H1 (cell line): ENCODE measurements around the gene PMEPA1. TPM values are rescaled to one million over a fixed set of nuclear protein-coding genes. Genes with fewer than 3 reads are reported as not detected.

Experiments used
- CTCF ChIA-PET: fragments of 300-600 bp; sonication (Branson Sonifier 250); formaldehyde crosslinking; loops from one replicate; lab custom pipeline; 2021; ENCODE audit not compliant: partially characterized antibody; lab: Charles Lee
- POLR2A ChIA-PET: fragments of 300-600 bp; sonication (Branson Sonifier 250); formaldehyde crosslinking; loops from one replicate; lab custom pipeline; 2021; ENCODE audit warnings: inconsistent platforms; ENCODE audit not compliant: partially characterized antibody; lab: Charles Lee
- DNase-seq, 2 experiments: peaks; one replicate each; pipeline versions ENCODE4 v3.0.0 to v3.0.0-alpha.2; 2010 to 2022; ENCODE audit warnings: low spot score in 2 of 2, low read depth in 1 of 2, mixed read lengths in 1 of 2
- FAIRE-seq: peaks from 2 replicates; lab custom pipeline; 2011; peaks lifted over from hg19 to GRCh38; lab: Jason Lieb, UNC
- H2AFZ ChIP-seq: 2 replicates; pipeline ENCODE4 v1.8.1; 2012; ENCODE audit warnings: low read length, inconsistent platforms
- H2AK5ac ChIP-seq: 2 replicates; pipeline ENCODE4 v1.6.1; 2013; ENCODE audit warnings: low read depth, low read length
- H2BK120ac ChIP-seq: replicated peaks from 2 replicates; pipeline ENCODE3; 2013; ENCODE audit warnings: low read depth, low read length, inconsistent platforms
- H2BK12ac ChIP-seq: 2 replicates; pipeline ENCODE4 v1.6.1; 2013; ENCODE audit warnings: low read depth, low read length
- H2BK15ac ChIP-seq: 2 replicates; pipeline ENCODE4 v1.6.1; 2013; ENCODE audit warnings: low read length
- H2BK20ac ChIP-seq: 2 replicates; pipeline ENCODE4 v1.6.1; 2013; ENCODE audit warnings: low read length
- H2BK5ac ChIP-seq: 2 replicates; pipeline ENCODE4 v1.6.1; 2013; ENCODE audit warnings: low read depth, low read length
- H3K14ac ChIP-seq: 2 replicates; pipeline ENCODE4 v1.6.1; 2013; ENCODE audit warnings: inconsistent platforms; ENCODE audit not compliant: insufficient read length
- H3K18ac ChIP-seq: 2 replicates; pipeline ENCODE4 v1.6.1; 2013; ENCODE audit warnings: low read length; ENCODE audit errors: extremely low read depth
- H3K23ac ChIP-seq: 2 replicates; pipeline ENCODE4 v1.6.1; 2013; ENCODE audit warnings: inconsistent platforms; ENCODE audit not compliant: insufficient read length
- H3K23me2 ChIP-seq: 2 replicates; pipeline ENCODE4 v1.6.1; 2013; ENCODE audit warnings: low read depth, low read length
- H3K27ac ChIP-seq: 2 replicates; pipeline ENCODE4 v1.6.1; 2011; ENCODE audit warnings: low read depth, low read length, inconsistent platforms
- H3K27me3 ChIP-seq, 4 experiments: replicated peaks in 1 of 4; 1 replicate in 1 of 4; 2 replicates in 3 of 4; pipeline versions ENCODE4 v1.6.1 to v1.8.1; 2011 to 2013; ENCODE audit warnings: low read length in 3 of 4, mild to moderate bottlenecking in 3 of 4, inconsistent platforms in 2 of 4, mixed read lengths in 2 of 4, moderate library complexity in 1 of 4; ENCODE audit not compliant: control insufficient read depth in 3 of 4, insufficient read depth in 3 of 4; ENCODE audit errors: extremely low read depth in 1 of 4
- H3K36me3 ChIP-seq, 4 experiments: 2 replicates each; pipeline versions ENCODE4 v1.6.1 to v1.8.1; 2011 to 2013; ENCODE audit warnings: mild to moderate bottlenecking in 4 of 4, low read length in 3 of 4, moderate library complexity in 2 of 4, control low read depth in 1 of 4, inconsistent platforms in 1 of 4; ENCODE audit not compliant: insufficient read depth in 4 of 4, control insufficient read depth in 2 of 4
- H3K4ac ChIP-seq: replicated peaks from 2 replicates; pipeline ENCODE3; 2013; ENCODE audit warnings: low read length, low read depth, mixed read lengths, inconsistent platforms; ENCODE audit not compliant: insufficient read length
- H3K4me1 ChIP-seq, 4 experiments: replicated peaks in 1 of 4; 1 replicate in 1 of 4; 2 replicates in 3 of 4; pipeline versions ENCODE4 v1.6.1 to v1.8.1; 2011 to 2013; ENCODE audit warnings: low read length in 3 of 4, inconsistent platforms in 2 of 4, mixed read lengths in 1 of 4; ENCODE audit not compliant: insufficient read depth in 4 of 4, control insufficient read depth in 3 of 4
- H3K4me2 ChIP-seq, 2 experiments: 2 replicates each; pipeline versions ENCODE4 v1.6.1 to v1.8.1; 2011 to 2013; ENCODE audit warnings: low read depth in 2 of 2, low read length in 2 of 2, control low read depth in 1 of 2, inconsistent platforms in 1 of 2, mild to moderate bottlenecking in 1 of 2; ENCODE audit not compliant: insufficient read depth in 1 of 2
- H3K4me3 ChIP-seq, 4 experiments: fragments of 200-600, 300-600 bp in 1 of 4; sonication (generic), shearing (Covaris generic), sonication (Bioruptor Twin) in 1 of 4; 2 replicates each; pipeline versions ENCODE4 v1.5.1 to v1.8.1; 2011 to 2016; ENCODE audit warnings: low read length in 4 of 4, low read depth in 3 of 4, control low read depth in 2 of 4, inconsistent platforms in 2 of 4, mild to moderate bottlenecking in 2 of 4, mixed read lengths in 1 of 4, moderate library complexity in 1 of 4; ENCODE audit not compliant: insufficient read depth in 2 of 4; ENCODE audit errors: extremely low read depth in 1 of 4
- H3K56ac ChIP-seq: replicated peaks from 2 replicates; pipeline ENCODE3; 2013; ENCODE audit warnings: low read depth, mild to moderate bottlenecking, mixed read lengths, low read length, inconsistent platforms; ENCODE audit not compliant: insufficient read length
- H3K79me1 ChIP-seq: 2 replicates; pipeline ENCODE4 v1.6.1; 2013; ENCODE audit warnings: low read depth, low read length, control low read depth
- H3K79me2 ChIP-seq, 2 experiments: 2 replicates each; pipeline versions ENCODE4 v1.6.1 to v1.8.1; 2012 to 2013; ENCODE audit warnings: low read length in 2 of 2, mild to moderate bottlenecking in 2 of 2, inconsistent platforms in 1 of 2; ENCODE audit not compliant: insufficient read depth in 2 of 2, control insufficient read depth in 1 of 2
- H3K9ac ChIP-seq, 4 experiments: replicated peaks in 1 of 4; 1 replicate in 1 of 4; 2 replicates in 3 of 4; pipeline versions ENCODE4 v1.6.1 to v1.8.1; 2011 to 2013; ENCODE audit warnings: low read depth in 3 of 4, low read length in 3 of 4, control low read depth in 2 of 4, mild to moderate bottlenecking in 2 of 4, moderate library complexity in 2 of 4, inconsistent platforms in 1 of 4; ENCODE audit errors: extremely low read depth in 1 of 4
- H3K9me3 ChIP-seq, 2 experiments: 2 replicates each; pipeline versions ENCODE4 v1.6.1 to v1.8.1; 2012 to 2013; ENCODE audit warnings: mild to moderate bottlenecking in 2 of 2, moderate library complexity in 2 of 2, control low read depth in 1 of 2, inconsistent platforms in 1 of 2, low read depth in 1 of 2, low read length in 1 of 2, mixed read lengths in 1 of 2; ENCODE audit not compliant: insufficient read depth in 2 of 2
- H4K20me1 ChIP-seq, 2 experiments: replicated peaks in 1 of 2; 2 replicates each; pipeline versions ENCODE3 to v1.8.1; 2011 to 2013; ENCODE audit warnings: inconsistent platforms in 2 of 2, low read length in 2 of 2, mild to moderate bottlenecking in 1 of 2; ENCODE audit not compliant: insufficient read depth in 2 of 2, control insufficient read depth in 1 of 2
- H4K5ac ChIP-seq: 2 replicates; pipeline ENCODE4 v1.6.1; 2013; ENCODE audit warnings: low read length, low read depth, mixed read lengths, inconsistent platforms; ENCODE audit not compliant: insufficient read length
- H4K8ac ChIP-seq: 2 replicates; pipeline ENCODE4 v1.8.0; 2013; ENCODE audit warnings: mild to moderate bottlenecking, moderate library complexity, low read length, inconsistent platforms; ENCODE audit not compliant: insufficient read depth; ENCODE audit errors: extremely low read depth
- H4K91ac ChIP-seq: replicated peaks from 2 replicates; pipeline ENCODE3; 2013; ENCODE audit warnings: low read length, mixed read lengths, inconsistent platforms; ENCODE audit not compliant: insufficient read length
- BRCA1 ChIP-seq: IDR thresholded peaks from 2 replicates; pipeline ENCODE4 v1.6.1; 2012; ENCODE audit warnings: low read depth, low read length, improper control_type of control experiment
- CREB1 ChIP-seq: IDR thresholded peaks from 2 replicates; pipeline ENCODE4 v1.6.1; 2012; ENCODE audit warnings: inconsistent platforms
- FOSL1 ChIP-seq: IDR thresholded peaks from 2 replicates; pipeline ENCODE4 v1.6.1; 2011; ENCODE audit warnings: mild to moderate bottlenecking, low read depth, low read length, moderate library complexity; ENCODE audit not compliant: insufficient read depth
- GABPA ChIP-seq: IDR thresholded peaks from 2 replicates; pipeline ENCODE4 v1.6.1; 2011; ENCODE audit warnings: mild to moderate bottlenecking, low read length, moderate library complexity, borderline replicate concordance; ENCODE audit not compliant: insufficient read depth
- JUN ChIP-seq: IDR thresholded peaks from 2 replicates; pipeline ENCODE4 v1.6.1; 2011; ENCODE audit warnings: low read depth, mild to moderate bottlenecking, improper control_type of control experiment, low read length
- NRF1 ChIP-seq: IDR thresholded peaks from 2 replicates; pipeline ENCODE4 v1.6.1; 2011; ENCODE audit warnings: mild to moderate bottlenecking, low read depth, low read length, improper control_type of control experiment
- SP1 ChIP-seq: IDR thresholded peaks from 2 replicates; pipeline ENCODE4 v1.6.1; 2011; ENCODE audit warnings: low read depth, low read length
- SRF ChIP-seq: IDR thresholded peaks from 2 replicates; pipeline ENCODE4 v1.6.1; 2011; ENCODE audit warnings: mild to moderate bottlenecking, low read depth, low read length, moderate library complexity
- TCF12 ChIP-seq: IDR thresholded peaks from 2 replicates; pipeline ENCODE4 v1.6.1; 2011; ENCODE audit warnings: low read depth, mild to moderate bottlenecking, low read length
- YY1 ChIP-seq: IDR thresholded peaks from 2 replicates; pipeline ENCODE4 v1.6.1; 2011; ENCODE audit warnings: low read depth, mild to moderate bottlenecking, low read length
- WGBS, 2 experiments: shearing (Covaris generic) in 1 of 2; methylation state at CpG; one replicate each; pipeline versions ENCODE4 v1.1.6 to v1.1.7; 2013 to 2015; ENCODE audit warnings: low lambda C conversion rate in 2 of 2, mixed read lengths in 2 of 2, inconsistent platforms in 1 of 2, low coverage in 1 of 2, missing lambda C conversion rate in 1 of 2; ENCODE audit not compliant: insufficient replicate concordance in 2 of 2, insufficient coverage in 1 of 2, insufficient read length in 1 of 2; ENCODE audit errors: extremely low coverage in 1 of 2, missing lambda C conversion rate in 1 of 2; 5-methylcytosine and 5-hydroxymethylcytosine counted together
- polyA plus RNA-seq, 7 experiments: library from polyadenylated mRNA; depleted of rRNA in 3 of 7; stranded (reverse) in 5 of 7; unstranded in 2 of 7; fragments of >200 nt in 5 of 7; fragments of 200-250 nt in 2 of 7; gene quantifications; 1 replicate in 5 of 7; 2 replicates in 1 of 7; 4 replicates in 1 of 7; pipeline versions ENCODE4 v1.2.1 to v1.2.3, GENCODE V29; 2011 to 2013; ENCODE audit warnings: missing spikeins in 2 of 7, mixed read lengths in 2 of 7
- total RNA-seq: library from RNA; stranded (reverse); fragmentation: NEBNext Ultra II Directional; extraction: Animal tissue kit (Norgen Biotek cat#: 25700); gene quantifications from 2 replicates; pipeline ENCODE4 v1.2.1, GENCODE V29; 2021
- TF ChIP-seq, protein P1 (sequence below): IDR thresholded peaks from 2 replicates; pipeline ENCODE4 v1.6.1; 2011; ENCODE audit warnings: low read length, improper control_type of control experiment

PMEPA1 gene
- total and polyA plus RNA-seq, 2 of the 8 experiments (the other 6 are each of a cell fraction or from before 2014, with no cell fraction given) = 12.7 to 20.5 TPM

DNA sequence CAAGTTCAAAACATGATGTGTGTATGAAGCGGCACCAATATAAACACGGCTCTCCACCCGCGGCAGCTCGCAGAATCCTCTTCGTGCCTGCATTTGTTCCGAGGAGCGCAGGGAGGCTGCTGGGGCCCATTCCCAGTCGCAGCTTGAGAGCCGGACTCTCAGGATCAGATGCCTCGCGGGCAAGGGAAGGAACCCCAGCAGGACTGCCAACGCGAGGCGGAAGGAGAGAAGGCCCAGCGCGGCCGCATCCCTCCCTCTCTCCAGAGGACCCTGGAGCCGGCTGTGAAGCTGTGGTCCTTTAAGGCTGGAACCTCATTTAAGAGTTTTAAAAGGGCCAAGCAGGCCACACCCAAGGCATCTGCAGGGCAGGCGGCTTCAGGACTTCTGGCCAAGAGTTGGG is 45.3 kb downstream of the PMEPA1 start:
- POLR2A ChIA-PET = no interaction called here
- H4K5ac ChIP-seq = no peak overlapping the region
- no peak overlapping the region for H3K56ac ChIP-seq
- H2BK15ac ChIP-seq = no peak overlapping the region
- H2BK120ac ChIP-seq = no peak overlapping the region
- H3K4me3 ChIP-seq = no peak overlapping the region
- no peaks in the 10 kb centered on the region for H3K27me3 ChIP-seq
- CTCF ChIA-PET = interaction anchor here (1.4 kb wide), 1 partner anchor 11 kb away, joined by 3 read pairs; no protein-coding TSS in a partner anchor
- no peaks in the 10 kb centered on the region for H3K36me3 ChIP-seq
- H2BK20ac ChIP-seq = no peak overlapping the region
- FAIRE-seq = no peak
- no peak overlapping the region; the same call in 1 of the 2 replicates for H4K8ac ChIP-seq
- no peak for DNase-seq
- H3K18ac ChIP-seq = no peak overlapping the region
- no peak overlapping the region for H2AFZ ChIP-seq
- H4K91ac ChIP-seq = no peak overlapping the region
- 91% methylated on average over 17 of the region's 20 CpGs; no CpG with 5 or more reads in 1 of the 2 experiments for WGBS, 2 experiments
- H2AK5ac ChIP-seq = no peak overlapping the region
- peaks cover 0 to 49% of the 10 kb centered on the region in 2 experiments; a peak in 3 of 4 replicates for H3K79me2 ChIP-seq
- no peak overlapping the region for H3K9ac ChIP-seq
- peaks cover 8% of the 10 kb centered on the region; the same call in 1 of the 2 replicates for H3K23me2 ChIP-seq
- H2BK12ac ChIP-seq = no peak overlapping the region
- H3K4me2 ChIP-seq = no peak overlapping the region
- H2BK5ac ChIP-seq = no peak overlapping the region
- peaks cover 18% of the 10 kb centered on the region for H3K79me1 ChIP-seq
- no peak overlapping the region for H3K23ac ChIP-seq
- no peak overlapping the region for H3K14ac ChIP-seq
- H3K27ac ChIP-seq = no peak overlapping the region
- no peaks in the 10 kb centered on the region for H3K9me3 ChIP-seq
- H3K4ac ChIP-seq = no peak overlapping the region
- H4K20me1 ChIP-seq = peaks cover 4 to 27% of the 10 kb centered on the region in 2 experiments
- H3K4me1 ChIP-seq = peaks cover 0 to 32% (median 7%) of the 10 kb centered on the region in 4 experiments; a peak in 6 of 7 replicates
- TF ChIP-seq JUN (no peak), SP1 (no peak), FOSL1 (no peak), YY1 (no peak), NRF1 (no peak), CREB1 (no peak), TCF12 (no peak), BRCA1 (no peak), GABPA (no peak), SRF (no peak)
- TF ChIP-seq, protein P1, sequence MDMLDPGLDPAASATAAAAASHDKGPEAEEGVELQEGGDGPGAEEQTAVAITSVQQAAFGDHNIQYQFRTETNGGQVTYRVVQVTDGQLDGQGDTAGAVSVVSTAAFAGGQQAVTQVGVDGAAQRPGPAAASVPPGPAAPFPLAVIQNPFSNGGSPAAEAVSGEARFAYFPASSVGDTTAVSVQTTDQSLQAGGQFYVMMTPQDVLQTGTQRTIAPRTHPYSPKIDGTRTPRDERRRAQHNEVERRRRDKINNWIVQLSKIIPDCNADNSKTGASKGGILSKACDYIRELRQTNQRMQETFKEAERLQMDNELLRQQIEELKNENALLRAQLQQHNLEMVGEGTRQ = no peak
